Fibroblast of the aortic adventitia (primary cell): ENCODE measurements around the gene MRPS26. TPM values are rescaled to one million over a fixed set of nuclear protein-coding genes. Genes with fewer than 3 reads are reported as not detected.
A peak's percentile ranks its signal among the peaks of the same experiment; 100 is the strongest.

Experiments
- DNase-seq: peaks from one replicate; pipeline ENCODE4 v3.0.0-alpha.2; 2010; ENCODE audit warnings: low read depth
- H3K4me3 ChIP-seq: 2 replicates; pipeline ENCODE4 v1.5.1; 2011; ENCODE audit warnings: low read depth, mild to moderate bottlenecking, control low read depth, low read length, moderate library complexity
- total RNA-seq: library from RNA; depleted of rRNA; stranded (reverse); fragments of >200 nt; gene quantifications from 2 replicates; pipeline ENCODE4 v1.2.3, GENCODE V29; 2012; ENCODE audit warnings: low replicate concordance
- TF ChIP-seq, protein P1 (sequence below): IDR thresholded peaks from 2 replicates; pipeline ENCODE4 v1.5.1; 2011; ENCODE audit warnings: mild to moderate bottlenecking, low read length, control low read depth, inconsistent platforms; ENCODE audit not compliant: insufficient read depth

The MRPS26 gene
- total RNA-seq, 1 donor: 19.1 TPM

- no peak for DNase-seq
- no peak overlapping the region for H3K4me3 ChIP-seq
- TF ChIP-seq, protein P1, sequence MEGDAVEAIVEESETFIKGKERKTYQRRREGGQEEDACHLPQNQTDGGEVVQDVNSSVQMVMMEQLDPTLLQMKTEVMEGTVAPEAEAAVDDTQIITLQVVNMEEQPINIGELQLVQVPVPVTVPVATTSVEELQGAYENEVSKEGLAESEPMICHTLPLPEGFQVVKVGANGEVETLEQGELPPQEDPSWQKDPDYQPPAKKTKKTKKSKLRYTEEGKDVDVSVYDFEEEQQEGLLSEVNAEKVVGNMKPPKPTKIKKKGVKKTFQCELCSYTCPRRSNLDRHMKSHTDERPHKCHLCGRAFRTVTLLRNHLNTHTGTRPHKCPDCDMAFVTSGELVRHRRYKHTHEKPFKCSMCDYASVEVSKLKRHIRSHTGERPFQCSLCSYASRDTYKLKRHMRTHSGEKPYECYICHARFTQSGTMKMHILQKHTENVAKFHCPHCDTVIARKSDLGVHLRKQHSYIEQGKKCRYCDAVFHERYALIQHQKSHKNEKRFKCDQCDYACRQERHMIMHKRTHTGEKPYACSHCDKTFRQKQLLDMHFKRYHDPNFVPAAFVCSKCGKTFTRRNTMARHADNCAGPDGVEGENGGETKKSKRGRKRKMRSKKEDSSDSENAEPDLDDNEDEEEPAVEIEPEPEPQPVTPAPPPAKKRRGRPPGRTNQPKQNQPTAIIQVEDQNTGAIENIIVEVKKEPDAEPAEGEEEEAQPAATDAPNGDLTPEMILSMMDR: no peak
Observed at GRCh38 chr20:3031524-3032147, 14.2 kb upstream of the MRPS26 start.

DNA sequence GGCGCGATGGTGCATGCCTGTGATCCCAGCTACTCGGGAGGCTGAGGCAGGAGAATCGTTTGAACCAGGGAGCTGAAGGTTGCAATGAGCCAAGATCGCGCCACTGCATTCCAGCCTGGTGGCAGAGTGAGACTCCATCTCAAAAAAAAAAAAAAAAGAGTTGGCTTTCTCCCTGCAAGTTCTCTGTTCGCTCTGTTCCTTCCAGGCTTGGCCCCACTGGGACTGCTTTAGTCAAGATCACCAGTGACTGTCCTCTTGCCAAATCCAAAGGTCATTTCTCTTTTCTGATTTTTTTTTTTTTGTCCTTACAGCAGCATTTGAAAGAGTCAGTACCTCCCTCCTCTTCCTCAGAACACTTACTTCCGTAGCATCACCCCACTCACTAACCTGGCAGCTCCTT is 13.2 kb upstream of the MRPS26 start:
- DNase-seq: no peak
- TF ChIP-seq, protein P1: no peak
- no peak overlapping the region for H3K4me3 ChIP-seq

- no peak for DNase-seq
- TF ChIP-seq, protein P1: no peak
- H3K4me3 ChIP-seq: no peak overlapping the region
Observed at GRCh38 chr20:3037654-3038053, 8.2 kb upstream of the MRPS26 start.

DNA sequence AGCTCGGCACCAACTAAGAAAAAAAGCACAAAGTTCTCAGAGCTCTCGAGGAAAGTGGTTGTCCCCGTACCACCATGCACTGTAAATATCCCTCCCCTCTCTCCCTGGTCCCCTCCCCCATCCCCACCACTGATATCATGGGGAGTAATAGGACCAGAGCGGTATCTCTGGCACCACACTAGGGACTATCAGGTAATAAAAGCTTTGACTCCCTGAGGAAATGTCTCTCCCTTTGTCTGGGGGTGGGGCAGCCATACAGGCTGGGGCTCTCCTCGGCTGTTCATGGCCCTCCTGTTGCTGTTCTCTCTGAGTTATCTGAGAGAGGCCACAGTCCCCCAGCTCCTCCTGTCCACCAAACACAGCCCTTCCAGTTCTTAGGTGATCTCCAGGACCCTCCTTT is 7.4 kb upstream of the MRPS26 start:
- TF ChIP-seq, protein P1: no peak
- no peak overlapping the region for H3K4me3 ChIP-seq
- DNase-seq: no peak

DNA sequence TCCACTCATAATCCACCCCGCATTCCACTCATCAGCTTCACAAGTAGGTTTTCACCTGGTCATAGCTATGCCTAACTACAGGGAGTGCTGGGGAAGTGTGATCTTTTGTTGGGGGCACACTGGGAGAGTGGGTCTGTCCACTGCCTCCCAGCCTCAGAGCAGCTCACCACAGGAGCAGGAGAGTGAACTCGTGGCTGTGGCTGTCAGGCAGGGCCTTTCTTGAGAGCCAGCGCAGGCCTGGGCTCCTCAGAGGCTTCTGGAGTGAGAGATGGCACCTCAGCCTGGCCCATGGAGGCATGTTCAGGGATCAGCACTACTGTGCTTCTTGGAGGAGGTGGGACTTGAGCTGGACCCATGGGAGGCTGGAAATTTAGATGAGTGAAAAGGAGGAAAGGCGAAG is 6.4 kb upstream of the MRPS26 start:
- H3K4me3 ChIP-seq: no peak overlapping the region
- DNase-seq: no peak
- TF ChIP-seq, protein P1: no peak

- DNase-seq: no peak
- TF ChIP-seq, protein P1: no peak
- H3K4me3 ChIP-seq: no peak overlapping the region
Observed at GRCh38 chr20:3040086-3040485, 5.8 kb upstream of the MRPS26 start.

- DNase-seq: peak; percentile 46
- TF ChIP-seq, protein P1: no peak
- H3K4me3 ChIP-seq: no peak overlapping the region
Observed at GRCh38 chr20:3041854-3042409, 3.9 kb upstream of the MRPS26 start.
